ENCODE data around the gene ACVR1B.

The ACVR1B gene

GRCh38 chr12:51955702-51956101 lies 4.2 kb downstream of the ACVR1B start:
- no peak for TF ChIP-seq MYC (IDR thresholded peaks at IDR 0.05; ENCODE audit: low read depth, low read length)
- TF ChIP-seq POLR2A (IDR thresholded peaks at IDR 0.05; ENCODE audit: extremely low read depth, insufficient read length), result no peak
- TF ChIP-seq, protein P1, sequence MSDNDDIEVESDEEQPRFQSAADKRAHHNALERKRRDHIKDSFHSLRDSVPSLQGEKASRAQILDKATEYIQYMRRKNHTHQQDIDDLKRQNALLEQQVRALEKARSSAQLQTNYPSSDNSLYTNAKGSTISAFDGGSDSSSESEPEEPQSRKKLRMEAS (IDR thresholded peaks at IDR 0.05; ENCODE audit: low read depth, low read length), result no peak
- no peak for DNase-seq (ENCODE audit: low read depth)
- H3K4me3 ChIP-seq (ENCODE audit: low read depth, low read length), result no peak overlapping the region

DNA sequence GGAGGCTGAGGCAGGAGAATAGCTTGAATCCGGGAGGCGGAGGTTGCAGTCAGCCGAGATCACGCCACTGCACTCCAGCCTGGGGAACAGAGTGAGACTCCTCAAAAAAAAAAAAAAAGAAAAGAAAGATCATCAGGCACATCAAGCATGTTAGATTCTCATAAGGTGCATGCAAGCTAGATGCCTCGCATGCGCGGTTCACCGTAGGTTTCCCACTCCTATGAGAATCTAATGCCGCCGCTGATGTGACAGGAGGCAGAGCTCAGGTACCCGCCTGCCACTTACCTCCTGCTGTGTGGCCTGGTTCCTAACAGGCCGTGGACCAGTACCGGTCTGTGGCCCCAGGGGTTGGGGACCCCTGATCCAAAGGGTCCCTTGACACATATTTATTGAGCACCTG lies 7.0 kb downstream of the ACVR1B start:
- H3K4me3 ChIP-seq (ENCODE audit: low read depth, low read length), result no peak overlapping the region
- DNase-seq (ENCODE audit: low read depth), result no peak
- TF ChIP-seq CTCF (IDR thresholded peaks at IDR 0.05; ENCODE audit: low read depth, low read length) (no peak), MYC (IDR thresholded peaks at IDR 0.05; ENCODE audit: low read depth, low read length) (no peak), POLR2A (IDR thresholded peaks at IDR 0.05; ENCODE audit: extremely low read depth, insufficient read length) (no peak)
- TF ChIP-seq, protein P1 (IDR thresholded peaks at IDR 0.05; ENCODE audit: low read depth, low read length), result no peak

DNA sequence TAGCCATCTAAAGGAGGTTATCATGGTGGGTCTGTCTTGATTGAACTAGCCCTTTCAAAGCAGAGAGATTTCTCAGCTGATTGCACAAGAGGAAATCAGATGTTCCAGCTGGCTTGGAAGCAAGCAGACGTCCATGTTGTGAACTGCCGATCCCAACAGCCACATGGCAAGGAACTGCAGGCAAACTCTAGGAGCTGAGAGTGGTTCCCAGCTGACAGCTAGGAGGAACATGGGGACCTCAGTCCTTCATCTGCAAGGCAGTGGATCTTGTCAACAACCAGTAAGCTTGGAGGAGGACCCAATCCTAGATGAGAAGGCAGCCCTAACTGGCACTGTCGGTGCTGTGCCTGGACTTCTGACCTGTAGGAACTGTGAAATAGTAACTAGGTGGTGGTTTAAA lies 7.7 kb downstream of the ACVR1B start:
- no peak overlapping the region for H3K4me3 ChIP-seq (ENCODE audit: low read depth, low read length)
- TF ChIP-seq MYC (IDR thresholded peaks at IDR 0.05; ENCODE audit: low read depth, low read length), result no peak
- no peak for TF ChIP-seq CTCF (IDR thresholded peaks at IDR 0.05; ENCODE audit: low read depth, low read length)
- TF ChIP-seq, protein P1 (IDR thresholded peaks at IDR 0.05; ENCODE audit: low read depth, low read length), result no peak
- no peak for TF ChIP-seq POLR2A (IDR thresholded peaks at IDR 0.05; ENCODE audit: extremely low read depth, insufficient read length)
- no peak for DNase-seq (ENCODE audit: low read depth)

DNA sequence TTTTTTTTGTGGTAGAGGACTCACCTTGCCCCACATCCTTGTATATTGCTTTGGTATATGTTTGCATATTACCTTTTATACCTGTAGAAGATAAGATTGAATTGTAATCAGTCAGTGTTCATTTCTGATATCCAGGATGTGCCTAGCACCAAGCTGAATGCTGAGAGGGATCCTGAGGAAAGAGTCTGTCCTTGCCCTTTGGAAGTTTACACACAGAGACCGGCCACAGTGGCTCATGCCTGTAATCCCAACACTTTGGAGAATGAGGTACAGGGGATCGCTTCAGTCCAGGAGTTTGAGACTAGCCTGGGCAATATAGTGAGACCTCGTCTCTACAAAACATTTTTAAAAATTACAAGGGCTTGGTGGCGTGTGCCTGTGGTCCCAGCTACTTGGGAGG lies 8.4 kb downstream of the ACVR1B start:
- H3K4me3 ChIP-seq (ENCODE audit: low read depth, low read length), result no peak overlapping the region
- TF ChIP-seq CTCF (IDR thresholded peaks at IDR 0.05; ENCODE audit: low read depth, low read length) (no peak), POLR2A (IDR thresholded peaks at IDR 0.05; ENCODE audit: extremely low read depth, insufficient read length) (no peak), MYC (IDR thresholded peaks at IDR 0.05; ENCODE audit: low read depth, low read length) (no peak)
- TF ChIP-seq, protein P1 (IDR thresholded peaks at IDR 0.05; ENCODE audit: low read depth, low read length), result no peak
- no peak for DNase-seq (ENCODE audit: low read depth)

GRCh38 chr12:51960488-51960887 lies 9.0 kb downstream of the ACVR1B start:
- no peak for DNase-seq (ENCODE audit: low read depth)
- H3K4me3 ChIP-seq (ENCODE audit: low read depth, low read length), result no peak overlapping the region
- no peak for TF ChIP-seq MYC (IDR thresholded peaks at IDR 0.05; ENCODE audit: low read depth, low read length)
- TF ChIP-seq CTCF (IDR thresholded peaks at IDR 0.05; ENCODE audit: low read depth, low read length), result no peak

DNA sequence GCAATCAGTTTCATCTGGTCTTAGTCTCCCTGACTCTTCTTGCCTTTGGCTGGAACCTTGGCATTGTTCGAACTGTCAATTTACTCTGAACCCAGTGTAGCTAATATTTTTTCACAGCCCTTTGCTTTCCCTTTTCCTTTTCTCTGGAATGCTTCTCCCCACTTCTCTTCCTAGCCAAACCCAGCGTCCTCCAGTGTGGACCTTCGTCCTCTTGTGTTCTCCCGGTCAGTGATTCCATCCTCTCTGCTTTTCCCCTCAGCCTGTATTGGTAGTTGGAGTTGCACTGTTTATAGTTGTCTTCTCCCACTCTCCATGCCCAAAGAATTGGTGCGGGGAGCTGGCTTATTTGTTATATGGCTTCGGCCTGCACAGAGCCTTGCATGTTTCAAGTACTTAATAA lies 9.4 kb downstream of the ACVR1B start:
- H3K4me3 ChIP-seq (ENCODE audit: low read depth, low read length), result no peak overlapping the region
- DNase-seq (ENCODE audit: low read depth), result no peak
- TF ChIP-seq CTCF (IDR thresholded peaks at IDR 0.05; ENCODE audit: low read depth, low read length) (no peak), POLR2A (IDR thresholded peaks at IDR 0.05; ENCODE audit: extremely low read depth, insufficient read length) (no peak), MYC (IDR thresholded peaks at IDR 0.05; ENCODE audit: low read depth, low read length) (no peak)
- TF ChIP-seq, protein P1 (IDR thresholded peaks at IDR 0.05; ENCODE audit: low read depth, low read length), result no peak
